ENCODE results near the gene TEN1. TPM values are rescaled to one million over a fixed set of nuclear protein-coding genes. Genes with fewer than 3 reads are reported as not detected.
"Not testable (repeated sequence)": the region's sequence is repeated elsewhere in the genome, so short reads cannot be mapped to it uniquely, and the experiment has no call there.

TEN1 gene
- 20.7 and 31.5 TPM in 2 replicates for total RNA-seq

DNA sequence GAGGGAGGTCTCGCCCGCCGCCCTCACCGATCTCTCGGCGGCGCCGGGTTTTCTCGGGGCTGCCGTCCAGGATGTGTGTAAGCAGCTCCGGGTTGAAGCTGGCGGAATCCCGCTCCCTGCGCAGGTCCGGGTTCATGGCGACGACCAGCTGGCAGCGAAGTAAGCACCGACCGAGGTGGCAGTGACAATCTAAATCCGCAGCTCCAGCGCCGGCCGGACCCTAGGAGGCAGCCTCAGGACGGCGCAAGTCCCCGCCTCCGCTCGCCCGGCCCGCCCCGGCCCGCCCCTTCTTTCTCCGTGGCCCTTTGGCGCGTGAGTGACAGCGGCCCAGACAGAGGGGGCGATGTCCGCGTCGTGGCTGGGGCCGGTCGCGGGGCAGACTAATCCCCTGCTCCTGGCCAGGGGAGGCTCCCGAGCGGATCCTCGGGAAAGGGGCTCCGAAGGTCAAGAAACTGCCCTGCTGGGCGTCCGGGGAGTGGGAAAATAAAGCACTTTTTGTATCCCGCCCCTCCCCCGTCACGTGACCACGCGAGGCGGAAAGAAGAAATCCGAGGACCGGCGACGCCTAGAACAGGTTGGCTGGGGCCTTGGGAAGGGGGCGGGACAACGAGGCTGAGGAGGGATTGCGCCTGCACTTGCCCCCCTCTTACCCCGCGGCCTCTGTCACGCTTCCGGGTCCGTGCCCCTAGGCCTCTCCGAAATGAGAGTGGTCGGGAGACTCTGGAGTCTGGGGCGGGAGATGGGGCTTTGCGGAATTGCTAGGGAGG is at the start of gene TEN1, which contains the start of gene ACOX1:
TSS of gene TEN1 (plus strand) at position 303 of the 767 bp plus-strand sequence. CDS start 6,953 bp downstream, outside the sequence.
TSS of gene ACOX1 (minus strand) at position 229 of the 767 bp plus-strand sequence. CDS start at position 136, 93 bp downstream.
- peak; percentile 81 to 97 for DNase-seq (ENCODE audit: low read depth in 2 of 2)

DNA sequence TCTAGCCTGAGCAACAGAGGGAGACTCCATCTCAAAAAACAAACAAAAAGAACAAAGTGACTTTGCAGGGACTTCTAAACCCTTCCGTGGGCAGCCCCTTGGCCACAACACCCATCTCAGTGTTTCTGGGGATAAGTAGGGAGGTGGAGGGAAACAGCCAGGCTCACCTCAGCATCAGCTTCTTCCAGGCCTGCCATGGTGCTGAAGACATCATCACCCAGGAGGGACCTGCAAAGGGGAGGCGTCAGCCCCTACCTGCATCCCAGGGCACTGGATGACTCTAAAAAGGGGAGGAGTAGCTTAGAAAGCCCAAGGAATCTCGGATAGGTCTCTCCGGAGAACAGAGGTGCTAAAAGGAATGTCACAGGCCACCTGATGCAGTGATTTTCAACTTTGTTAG is 48.0 kb upstream of the TEN1 start:
- no peak for DNase-seq (ENCODE audit: low read depth in 2 of 2)

DNA sequence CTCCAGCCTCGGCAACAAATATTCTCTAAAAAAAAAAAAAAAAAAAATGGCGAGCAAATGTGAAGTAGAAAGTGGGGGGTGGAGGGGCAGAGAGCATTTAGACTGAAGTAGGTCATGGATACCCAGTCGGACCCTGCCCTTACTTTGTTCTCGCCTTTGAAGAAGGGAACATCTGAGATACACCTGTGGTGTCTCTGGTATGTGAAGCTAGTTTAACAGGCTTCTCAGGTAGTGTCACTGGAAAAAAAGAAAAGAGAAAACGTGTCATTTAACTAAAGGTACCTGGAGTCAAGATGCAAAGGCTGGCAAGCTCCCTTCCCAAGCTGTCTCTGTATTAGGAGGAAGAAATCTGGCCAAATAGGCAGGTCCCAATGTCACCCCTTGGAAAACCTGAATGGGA is 46.2 kb upstream of the TEN1 start:
- no peak for DNase-seq (ENCODE audit: low read depth in 2 of 2)

DNA sequence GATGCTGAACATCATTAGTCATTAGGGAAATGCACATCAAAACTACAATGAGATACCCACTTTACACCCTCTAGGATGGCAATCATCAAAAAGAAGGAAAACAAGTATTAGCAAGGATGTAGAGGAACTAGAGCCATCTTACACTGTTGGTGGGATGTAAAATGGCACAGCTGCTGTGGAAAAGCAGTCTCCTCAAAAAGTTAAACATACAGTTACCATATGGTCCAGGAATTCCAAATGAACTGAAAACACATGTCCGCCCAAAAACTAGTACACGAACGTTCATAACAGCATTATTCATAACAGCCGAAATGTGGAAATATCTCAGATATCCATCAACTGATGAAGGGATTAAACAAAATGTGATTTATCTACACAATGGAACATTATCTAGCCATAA is 45.2 kb upstream of the TEN1 start:
- DNase-seq (ENCODE audit: low read depth in 2 of 2), result no peak

- DNase-seq (ENCODE audit: low read depth in 2 of 2), result no peak
Measured at GRCh38 chr17:75937652-75938051, 41.4 kb upstream of the TEN1 start.

DNA sequence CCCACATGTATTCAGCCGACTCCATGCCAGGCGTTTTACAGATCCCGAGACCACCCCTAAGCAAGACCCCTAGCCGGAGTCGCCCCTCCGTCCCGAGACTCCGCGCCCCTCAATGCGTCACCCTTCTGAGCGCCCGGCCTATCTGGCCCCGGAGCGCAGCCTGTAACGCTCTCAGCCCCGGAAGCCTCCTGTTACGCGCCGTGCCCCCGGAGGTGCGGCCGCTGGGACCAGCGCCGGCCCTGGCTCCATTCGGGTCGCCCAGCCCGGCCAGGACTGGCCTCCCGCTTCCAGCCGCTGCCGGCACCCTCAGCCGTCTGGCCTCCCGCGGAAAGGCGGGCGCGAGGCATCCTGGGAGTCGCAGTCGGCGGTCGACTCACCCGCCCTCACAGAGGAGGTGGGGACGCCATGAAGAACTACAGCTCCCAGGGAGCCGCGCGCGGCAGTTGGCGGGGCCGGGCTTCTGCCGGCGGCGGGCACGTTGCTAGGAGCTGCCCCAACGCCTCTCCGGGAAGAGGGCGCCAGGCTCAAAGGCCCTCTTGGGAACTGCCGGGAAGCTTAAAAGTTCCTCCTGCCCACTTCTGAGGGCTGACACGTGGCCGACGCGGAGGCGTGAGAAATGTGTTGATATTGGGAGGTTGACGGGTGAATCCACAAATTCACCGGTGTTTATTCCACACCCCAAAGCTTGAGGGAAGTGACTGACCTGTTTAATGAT is 38.2 kb upstream of the TEN1 start, which contains the start of gene FBF1:
TSS of gene FBF1 (minus strand) at position 316 of the 715 bp plus-strand sequence. CDS start 2,893 bp downstream, outside the sequence.
- peak; percentile 78 to 94 for DNase-seq (ENCODE audit: low read depth in 2 of 2)

DNA sequence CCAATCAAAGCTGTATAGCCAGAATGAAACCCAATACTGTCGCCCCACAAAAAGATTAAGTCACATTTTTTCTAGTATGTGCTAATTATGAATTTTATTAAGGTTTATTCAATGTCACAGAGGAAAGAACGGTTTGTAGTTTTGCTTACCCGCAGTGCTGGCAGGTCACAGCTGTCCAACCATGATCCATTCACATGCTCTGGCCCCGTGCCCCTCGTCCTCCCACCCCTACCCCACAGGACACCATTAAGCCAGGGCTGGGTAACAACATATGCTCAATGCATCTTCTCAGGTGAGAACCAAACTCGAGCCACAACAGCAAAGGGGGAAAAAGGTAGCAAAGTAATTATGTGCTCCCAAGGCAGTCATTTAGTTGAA is 37.6 kb upstream of the TEN1 start:
- DNase-seq (ENCODE audit: low read depth in 2 of 2), result no peak

GRCh38 chr17:75942473-75942872 is 36.6 kb upstream of the TEN1 start:
- DNase-seq (ENCODE audit: low read depth in 2 of 2), result no peak

DNA sequence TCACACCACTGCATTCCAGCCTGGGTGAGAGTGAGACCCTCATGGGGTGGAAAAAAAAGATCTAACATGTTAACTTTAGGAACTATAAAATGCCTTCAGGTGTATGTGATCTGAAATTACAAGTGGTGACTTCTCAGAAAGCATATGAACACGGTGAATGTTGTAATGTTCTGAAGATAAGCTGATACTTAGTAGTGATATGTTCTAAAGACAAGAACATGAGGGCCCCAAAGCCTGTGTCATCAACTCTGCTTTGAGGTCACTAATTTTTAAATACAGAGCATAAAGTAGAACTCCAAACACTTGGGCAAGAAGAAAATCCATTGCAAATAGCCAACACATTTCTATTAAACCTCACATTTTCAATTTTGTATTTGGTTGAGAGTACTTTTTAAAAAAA is 35.5 kb upstream of the TEN1 start:
- DNase-seq (ENCODE audit: low read depth in 2 of 2), result no peak

GRCh38 chr17:75945211-75945610 is 33.8 kb upstream of the TEN1 start:
- DNase-seq (ENCODE audit: low read depth in 2 of 2), result no peak

GRCh38 chr17:75950421-75950820 is 28.6 kb upstream of the TEN1 start:
- DNase-seq (ENCODE audit: low read depth in 2 of 2), result no peak

GRCh38 chr17:75950855-75951554 is 28.0 kb upstream of the TEN1 start:
- no peak for DNase-seq (ENCODE audit: low read depth in 2 of 2)

GRCh38 chr17:75959051-75959838 is 19.8 kb upstream of the TEN1 start:
- no peak for DNase-seq (ENCODE audit: low read depth in 2 of 2)

DNA sequence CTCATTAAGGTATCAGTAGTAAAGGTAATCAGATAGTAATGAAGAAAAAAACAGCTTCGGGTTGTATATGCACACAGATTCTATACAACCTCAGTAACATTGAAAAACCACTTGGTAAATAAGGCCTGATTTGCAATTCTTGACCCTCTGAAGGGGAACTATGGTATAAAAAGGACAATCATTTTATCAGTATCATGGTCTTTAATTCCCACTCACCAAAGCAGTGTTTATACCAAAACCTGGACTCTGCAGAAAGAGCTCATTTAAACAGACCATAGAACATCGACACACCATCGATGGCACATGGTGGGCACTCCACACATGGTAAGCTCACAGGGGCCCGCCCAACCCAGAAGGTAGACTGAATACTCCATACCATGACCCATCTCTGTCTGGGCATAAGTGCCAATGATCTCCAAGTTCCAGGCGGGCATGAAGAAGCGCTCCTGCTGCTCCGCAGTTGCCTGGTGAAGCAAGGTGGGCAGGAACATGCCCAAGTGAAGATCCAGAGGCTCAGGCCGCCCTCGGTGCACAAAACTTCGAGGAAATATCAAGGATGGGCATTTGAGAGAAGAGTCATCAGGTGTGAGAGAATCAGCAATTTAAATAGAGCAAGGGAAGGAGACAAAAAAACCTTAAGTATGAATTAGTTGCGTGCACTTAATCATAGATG is 19.1 kb upstream of the TEN1 start:
- no peak for DNase-seq (ENCODE audit: low read depth in 2 of 2)

DNA sequence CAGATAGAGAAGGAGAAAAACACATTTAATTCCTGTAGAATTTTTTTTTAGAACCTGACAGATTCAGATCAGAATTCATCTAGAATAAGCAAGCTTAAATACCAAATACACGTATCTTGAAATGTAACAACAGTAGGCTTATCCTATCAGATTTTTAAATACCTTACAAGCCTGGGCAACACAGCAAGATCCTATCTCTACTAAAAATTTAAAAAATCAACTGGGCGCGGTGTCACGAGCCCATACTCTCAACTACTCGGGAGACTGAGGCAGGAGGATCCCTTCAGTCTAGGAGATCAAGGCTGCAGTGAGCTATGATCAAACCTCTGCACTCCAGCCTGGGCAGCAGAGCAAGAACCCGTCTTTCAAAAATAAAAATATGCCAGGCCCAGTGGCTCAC is 13.6 kb upstream of the TEN1 start:
- no peak for DNase-seq (ENCODE audit: low read depth in 2 of 2)

DNA sequence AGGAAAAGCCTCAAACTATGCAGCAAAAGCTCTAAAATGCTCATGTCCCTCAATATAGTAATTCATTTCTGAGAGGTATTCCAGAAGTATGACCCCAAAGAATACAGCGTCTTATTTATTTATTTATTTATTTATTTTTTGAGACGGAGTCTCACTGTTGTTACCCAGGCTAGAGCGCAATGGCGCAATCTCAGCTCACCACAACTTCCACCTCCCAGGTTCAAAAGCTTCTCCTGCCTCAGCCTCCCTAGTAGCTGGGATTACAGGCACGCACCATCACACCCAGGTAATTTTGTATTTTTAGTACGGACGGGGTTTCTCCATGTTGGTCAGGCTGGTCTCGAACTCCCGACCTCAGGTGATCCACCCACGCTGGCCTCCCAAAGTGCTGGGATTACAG is 10.0 kb upstream of the TEN1 start:
- DNase-seq (ENCODE audit: low read depth in 2 of 2), result not testable (repeated sequence)

GRCh38 chr17:75970011-75970523 is 9.0 kb upstream of the TEN1 start:
- peak in 1 of 2 donors; percentile 63 for DNase-seq (ENCODE audit: low read depth in 2 of 2)

DNA sequence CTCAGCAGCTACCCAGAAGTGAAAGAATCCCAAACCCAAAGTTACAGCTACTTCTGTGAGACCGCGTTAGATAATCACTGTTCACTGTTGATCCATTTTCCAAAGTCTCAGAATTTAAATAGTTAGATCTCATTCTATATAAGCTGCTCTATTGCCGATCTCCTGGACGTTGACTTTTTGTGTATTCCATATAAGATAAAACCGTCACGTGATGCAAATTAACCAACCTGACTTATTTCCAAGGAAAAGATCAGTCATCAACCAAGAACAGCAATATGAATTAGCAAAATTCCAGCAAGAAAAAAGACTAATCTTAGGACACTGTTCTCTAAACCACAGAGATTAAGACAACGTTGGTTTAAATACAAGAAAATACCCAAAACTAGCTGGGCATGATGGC is 8.4 kb upstream of the TEN1 start:
- no peak for DNase-seq (ENCODE audit: low read depth in 2 of 2)

- not testable (repeated sequence) for DNase-seq (ENCODE audit: low read depth in 2 of 2)
Measured at GRCh38 chr17:75975187-75975586, 3.9 kb upstream of the TEN1 start.

- DNase-seq (ENCODE audit: low read depth in 2 of 2), result no peak
Measured at GRCh38 chr17:75975757-75976174, 3.3 kb upstream of the TEN1 start.

Data from dermis microvascular lymphatic vessel endothelial cell (primary cell).